GM23338 (cell line): ENCODE data around the gene CPSF7. TPM values are rescaled to one million over a fixed set of nuclear protein-coding genes. Genes with fewer than 3 reads are reported as not detected.
A peak's percentile ranks its signal among the peaks of the same experiment; 100 is the strongest.

Experiments
- ATAC-seq: fragments of 200-7000 bp; cut with Tn5 transposase; 3 replicates; pipeline ENCODE4 v1.9.1; 2020
- DNase-seq: peaks from one replicate; pipeline ENCODE4 v3.0.0-alpha.2; 2015; ENCODE audit warnings: low spot score
- H2AFZ ChIP-seq: fragments of 200-600 bp; sonication (generic); 2 replicates; pipeline ENCODE4 v1.8.0; 2016; ENCODE audit warnings: antibody characterized with exemption, mild to moderate bottlenecking, moderate library complexity
- H3F3A ChIP-seq: fragments of 200-600 bp; sonication (generic); replicated peaks from 2 replicates; pipeline ENCODE4 v1.8.0; 2017; ENCODE audit warnings: antibody characterized with exemption, mixed run types, low read depth
- H3K27ac ChIP-seq: fragments of 200-600 bp; sonication (generic); 2 replicates; pipeline ENCODE4 v1.6.1; 2016; ENCODE audit warnings: low read depth
- H3K27me3 ChIP-seq: fragments of 200-600 bp; sonication (generic); 2 replicates; pipeline ENCODE4 v1.8.0; 2016; ENCODE audit warnings: mild to moderate bottlenecking, mixed run types, moderate library complexity; ENCODE audit not compliant: insufficient read depth
- H3K36me3 ChIP-seq: fragments of 200-600 bp; sonication (generic); 2 replicates; pipeline ENCODE4 v1.8.0; 2016; ENCODE audit warnings: mild to moderate bottlenecking; ENCODE audit not compliant: insufficient read depth
- H3K4me1 ChIP-seq: fragments of 200-600 bp; sonication (generic); 2 replicates; pipeline ENCODE4 v1.8.0; 2016; ENCODE audit warnings: mild to moderate bottlenecking, moderate library complexity; ENCODE audit not compliant: insufficient read depth
- H3K4me2 ChIP-seq: fragments of 200-600 bp; sonication (generic); 2 replicates; pipeline ENCODE4 v1.7.1; 2017; ENCODE audit warnings: mixed run types
- H3K4me3 ChIP-seq: fragments of 200-600 bp; sonication (generic); 2 replicates; pipeline ENCODE4 v1.6.1; 2016; ENCODE audit warnings: mixed run types
- H3K79me2 ChIP-seq: fragments of 200-600 bp; sonication (generic); replicated peaks from 2 replicates; pipeline ENCODE4 v1.8.0; 2017; ENCODE audit warnings: mild to moderate bottlenecking; ENCODE audit not compliant: insufficient read depth
- H3K9me2 ChIP-seq: fragments of 200-600 bp; sonication (generic); 2 replicates; pipeline ENCODE4 v1.8.0; 2017; ENCODE audit not compliant: insufficient read depth
- H4K20me1 ChIP-seq: fragments of 200-600 bp; sonication (generic); replicated peaks from 2 replicates; pipeline ENCODE4 v1.8.0; 2017; ENCODE audit warnings: mild to moderate bottlenecking; ENCODE audit not compliant: insufficient read depth
- H3K27ac Mint-ChIP-seq: 2 replicates; pipeline ENCODE4 v1.8.0; 2020; ENCODE audit warnings: inconsistent platforms, mild to moderate bottlenecking, moderate library complexity, mixed read lengths
- H3K27me3 Mint-ChIP-seq: 3 replicates; pipeline ENCODE4 v1.8.0; 2022; ENCODE audit warnings: low read depth, mild to moderate bottlenecking, moderate library complexity, mixed read lengths, inconsistent platforms; ENCODE audit not compliant: insufficient read depth, poor library complexity
- H3K36me3 Mint-ChIP-seq: 3 replicates; pipeline ENCODE4 v1.8.0; 2021; ENCODE audit warnings: low read depth, mild to moderate bottlenecking, inconsistent platforms, moderate library complexity, mixed read lengths
- H3K4me1 Mint-ChIP-seq: 3 replicates; pipeline ENCODE4 v1.8.0; 2020; ENCODE audit warnings: mild to moderate bottlenecking, inconsistent platforms, mixed read lengths
- H3K4me3 Mint-ChIP-seq: 3 replicates; pipeline ENCODE4 v1.8.0; 2021; ENCODE audit warnings: moderate library complexity, mild to moderate bottlenecking, inconsistent platforms, mixed read lengths
- H3K9me3 Mint-ChIP-seq: 3 replicates; pipeline ENCODE4 v1.8.0; 2020; ENCODE audit warnings: moderate library complexity, mild to moderate bottlenecking, inconsistent platforms, mixed read lengths
- CREB1 ChIP-seq: fragments of 250-450 bp; sonication (Bioruptor Pico); IDR thresholded peaks from 2 replicates; pipeline ENCODE4 v1.5.0; 2020; ENCODE audit warnings: low read depth, mild to moderate bottlenecking, moderate library complexity
- CTCF ChIP-seq, 2 experiments: fragments of 200-600 bp in 1 of 2; sonication (generic) in 1 of 2; conservative IDR thresholded peaks; 2 replicates each; pipeline versions ENCODE4 v1.5.1 to v1.6.1; 2016 to 2017; ENCODE audit warnings: antibody characterized with exemption in 2 of 2, low read depth in 2 of 2, mild to moderate bottlenecking in 2 of 2, moderate library complexity in 1 of 2
- ETS1 ChIP-seq: IDR thresholded peaks from 2 replicates; pipeline ENCODE4 v1.6.1; 2016; ENCODE audit warnings: antibody characterized with exemption
- EZH2 ChIP-seq: fragments of 200-600 bp; sonication (generic); IDR thresholded peaks from one replicate; pipeline ENCODE4 v1.8.0; 2017; ENCODE audit warnings: antibody characterized with exemption, mild to moderate bottlenecking, low read depth; ENCODE audit not compliant: unreplicated experiment
- EZH2phosphoT487 ChIP-seq: fragments of 200-600 bp; sonication (generic); IDR thresholded peaks from one replicate; pipeline ENCODE4 v1.8.1; 2018; ENCODE audit warnings: antibody characterized with exemption; ENCODE audit not compliant: unreplicated experiment
- JUNB ChIP-seq: IDR thresholded peaks from one replicate; pipeline ENCODE4 v1.6.1; 2016; ENCODE audit warnings: antibody characterized with exemption; ENCODE audit not compliant: unreplicated experiment
- NANOG ChIP-seq: IDR thresholded peaks from 2 replicates; pipeline ENCODE4 v1.6.1; 2016; ENCODE audit warnings: antibody characterized with exemption, borderline replicate concordance
- POLR2AphosphoS5 ChIP-seq: IDR thresholded peaks from 2 replicates; pipeline ENCODE4 v1.6.1; 2016; ENCODE audit warnings: antibody characterized with exemption, low read depth
- REST ChIP-seq: IDR thresholded peaks from one replicate; pipeline ENCODE4 v1.6.1; 2018; ENCODE audit warnings: antibody characterized with exemption; ENCODE audit not compliant: unreplicated experiment
- STAT1 ChIP-seq: IDR thresholded peaks from one replicate; pipeline ENCODE4 v1.6.1; 2016; ENCODE audit warnings: antibody characterized with exemption; ENCODE audit not compliant: unreplicated experiment
- ZNF114 ChIP-seq: fragments of 250-450 bp; sonication (Bioruptor Pico); IDR thresholded peaks from 2 replicates; pipeline ENCODE4 v1.5.0; 2020; ENCODE audit warnings: mild to moderate bottlenecking, moderate library complexity
- ZNF331 ChIP-seq: fragments of 250-450 bp; sonication (Bioruptor Pico); IDR thresholded peaks from 2 replicates; pipeline ENCODE4 v1.5.0; 2020; ENCODE audit warnings: low read depth, mild to moderate bottlenecking, moderate library complexity
- ZNF462 ChIP-seq: fragments of 250-450 bp; sonication (Bioruptor Pico); IDR thresholded peaks from 2 replicates; pipeline ENCODE4 v1.5.0; 2020; ENCODE audit warnings: mild to moderate bottlenecking, moderate library complexity
- polyA plus RNA-seq: library from polyadenylated mRNA; unstranded; fragments of >200 nt; fragmentation: Nextera tagmentation; extraction: Ambion mirVana; gene quantifications from 2 replicates; pipeline ENCODE4 v1.2.1, GENCODE V29; 2016
- total RNA-seq: library from RNA; depleted of rRNA; stranded (reverse); fragments of >200 nt; shearing (Covaris generic); gene quantifications from 2 replicates; pipeline ENCODE4 v1.2.3, GENCODE V29; 2014

The CPSF7 gene
- total and polyA plus RNA-seq, 2 experiments from 2014 or later, result 27.4 to 60.6 TPM

GRCh38 chr11:61477126-61477525 is 47.4 kb upstream of the CPSF7 start:
- ATAC-seq, result no peak
- no peak overlapping the region for H3K27ac ChIP-seq
- H3K4me1 Mint-ChIP-seq, result peaks cover 24% of the 10 kb centered on the region
- H3K4me2 ChIP-seq, result peak overlapping the region; percentile 65; the same call in 1 of the 2 replicates
- TF ChIP-seq NANOG, result no peak
- TF ChIP-seq REST, result no peak
- TF ChIP-seq STAT1, result no peak
- no peak for TF ChIP-seq CTCF (conservative IDR thresholded peaks at IDR 0.05; ENCODE audit: low read depth in 2 of 2)
- TF ChIP-seq ZNF114 (CRISPR knock-in tag), result no peak
- no peak for TF ChIP-seq CREB1 (CRISPR knock-in tag)
- TF ChIP-seq JUNB, result no peak
- TF ChIP-seq ZNF331 (CRISPR knock-in tag), result no peak
- no peak for TF ChIP-seq POLR2AphosphoS5
- no peak for TF ChIP-seq EZH2
- no peak for TF ChIP-seq ETS1
- TF ChIP-seq ZNF462 (CRISPR knock-in tag), result no peak
- no peak for TF ChIP-seq EZH2phosphoT487
- H3K4me3 ChIP-seq, result 0 out of 2 replicates have a peak overlapping the region, but pooled peaks have one; percentile 16
- 0 out of 2 replicates have a peak, but pooled peaks cover 6% of the 10 kb centered on the region for H3F3A ChIP-seq
- 0 out of 2 replicates have a peak, but pooled peaks cover 2% of the 10 kb centered on the region for H4K20me1 ChIP-seq
- H3K9me2 ChIP-seq, result no peaks in the 10 kb centered on the region
- H2AFZ ChIP-seq, result no peak overlapping the region
- no peaks in the 10 kb centered on the region for H3K27me3 ChIP-seq
- peaks cover 7% of the 10 kb centered on the region for H3K27me3 Mint-ChIP-seq
- peak; percentile 24 for DNase-seq
- H3K79me2 ChIP-seq, result no peaks in the 10 kb centered on the region
- H3K9me3 Mint-ChIP-seq, result no peaks in the 10 kb centered on the region
- H3K27ac Mint-ChIP-seq, result no peak overlapping the region
- H3K36me3 ChIP-seq, result no peaks in the 10 kb centered on the region
- H3K4me3 Mint-ChIP-seq, result no peak overlapping the region
- H3K4me1 ChIP-seq, result peaks cover 11% of the 10 kb centered on the region
- peaks cover 4% of the 10 kb centered on the region; the same call in 2 of the 3 replicates for H3K36me3 Mint-ChIP-seq
